ENCODE results near the gene VPS8. TPM values are rescaled to one million over a fixed set of nuclear protein-coding genes. Genes with fewer than 3 reads are reported as not detected.

The VPS8 gene
- total and polyA plus RNA-seq, 9 of the 15 experiments (the other 6 are each of a cell fraction or from before 2014, with no cell fraction given): 7.2 to 41.0 (median 28.3) TPM

GRCh38 chr3:184807549-184807948, 4.4 kb upstream of the VPS8 start:
- CTCF ChIA-PET (ENCODE audit: low intra/inter-chr PET ratio): interaction anchor here (0.6 kb wide), 1 partner anchor 24 kb away, joined by 4 read pairs; no protein-coding TSS in a partner anchor
- peaks cover 0 to under 1% of the 10 kb centered on the region in 2 experiments; a peak in 2 of 5 replicates for H3K27me3 ChIP-seq (ENCODE audit: control insufficient read depth in 2 of 2, insufficient read depth in 2 of 2, low read length in 2 of 2)
- POLR2A ChIA-PET: no interaction called here
- H3K36me3 ChIP-seq (ENCODE audit: control insufficient read depth, insufficient read depth, low read length): no peaks in the 10 kb centered on the region
- H4K20me1 ChIP-seq (replicated peaks; ENCODE audit: control insufficient read depth, insufficient read depth, low read length): no peaks in the 10 kb centered on the region
- WGBS (ENCODE audit: insufficient coverage, low coverage, missing lambda C conversion rate): 47% methylated on average over 3 of the region's 3 CpGs
- no peak for FAIRE-seq
- no peak overlapping the region for H2AFZ ChIP-seq (ENCODE audit: low read depth, low read length)
- BruUV-seq (replicated peaks): no TSS peak
- H3K9me1 ChIP-seq (ENCODE audit: control insufficient read depth, insufficient read depth, low read length): no peaks in the 10 kb centered on the region
- no peak overlapping the region for H3K4me2 ChIP-seq (ENCODE audit: insufficient read depth, low read length)
- no peak for DNase-seq (ENCODE audit: extremely low read depth in 1 of 4, low spot score in 3 of 4)
- peaks cover 4% of the 10 kb centered on the region for H3K79me2 ChIP-seq (ENCODE audit: control insufficient read depth, insufficient read depth, low read length)
- no peak overlapping the region for H3K4me3 ChIP-seq
- no peak for ATAC-seq
- no peak for TF ChIP-seq CUX1 (CRISPR knock-in tag; IDR thresholded peaks at IDR 0.05)
- no peak for TF ChIP-seq TEAD4 (IDR thresholded peaks at IDR 0.05; ENCODE audit: low read length)
- TF ChIP-seq TEAD4 (CRISPR knock-in tag; IDR thresholded peaks at IDR 0.05; ENCODE audit: borderline replicate concordance): no peak
- peak; percentile 18; the same call in 1 of the 2 replicates for TF ChIP-seq ATF3 (IDR thresholded peaks at IDR 0.05)
- no peak for TF ChIP-seq ATF3 (CRISPR knock-in tag; conservative IDR thresholded peaks at IDR 0.05)
- in situ Hi-C loops (cut with MboI) (no loop called here), intact Hi-C loops (cut with micrococcal nuclease) (no loop called here)
- H3K9me3 ChIP-seq (replicated peaks; ENCODE audit: control insufficient read depth, insufficient read depth, low read depth, low read length): no peaks in the 10 kb centered on the region
- no peak overlapping the region for H3K9ac ChIP-seq (ENCODE audit: insufficient read depth in 1 of 2, low read depth in 2 of 2, low read length in 2 of 2)
- no peak overlapping the region for H3K27ac ChIP-seq (ENCODE audit: extremely low read depth, low read depth, low read length)
- peaks cover 2 to 14% of the 10 kb centered on the region in 2 experiments for H3K4me1 ChIP-seq (replicated peaks in 1 of 2; ENCODE audit: control insufficient read depth in 2 of 2, insufficient read depth in 2 of 2, low read length in 2 of 2)

All from K562 (cell line).